GM12878 (cell line): ENCODE results near the gene CLASRP. TPM values are rescaled to one million over a fixed set of nuclear protein-coding genes. Genes with fewer than 3 reads are reported as not detected.

Source experiments
- ATAC-seq: fragments of 200-7000 bp; cut with Tn5 transposase; 3 replicates; pipeline ENCODE4 v1.9.1; 2020; ENCODE audit warnings: mild to moderate bottlenecking, moderate library complexity
- BruUV-seq: library from RNA; stranded (reverse); fragments of 400-500 nt; replicated peaks from 2 replicates; lab custom pipeline; 2021; lab: Mats Ljungman, UMichigan
- CTCF ChIA-PET: fragments of 300-600 bp; sonication (Branson Sonifier 250); formaldehyde crosslinking; extraction: SDS; loops from one replicate; lab custom pipeline; 2021; ENCODE audit warnings: inconsistent platforms; lab: Yijun Ruan, JAX
- POLR2A ChIA-PET: fragments of 350-600 bp; formaldehyde crosslinking; extraction: SDS; loops from one replicate; lab custom pipeline; 2021; ENCODE audit warnings: inconsistent platforms; lab: Charles Lee
- RAD21 ChIA-PET: fragments of 300-600 bp; sonication (Branson Sonifier 250); formaldehyde crosslinking; loops from one replicate; lab custom pipeline; 2023; ENCODE audit warnings: antibody characterized with exemption; ENCODE audit not compliant: unreplicated experiment; lab: Charles Lee
- SMC1A ChIA-PET: fragments of 300-600 bp; sonication (Branson Sonifier 250); formaldehyde crosslinking; loops from one replicate; lab custom pipeline; 2023; ENCODE audit not compliant: unreplicated experiment, uncharacterized antibody; lab: Charles Lee
- DNase-seq: peaks from one replicate; pipeline ENCODE4 v3.0.0-alpha.2; 2011; ENCODE audit warnings: low read depth, low spot score
- FAIRE-seq: peaks from 3 replicates; lab custom pipeline; 2011; peaks lifted over from hg19 to GRCh38; lab: Jason Lieb, UNC
- H2AFZ ChIP-seq: 2 replicates; pipeline ENCODE4 v1.6.0; 2011; ENCODE audit warnings: low read depth, low read length, control low read depth; ENCODE audit not compliant: control insufficient read depth
- H3K27ac ChIP-seq: 2 replicates; pipeline ENCODE4 v1.5.1; 2011; ENCODE audit warnings: control low read depth; ENCODE audit not compliant: control insufficient read depth, insufficient read depth
- H3K27me3 ChIP-seq, 2 experiments: replicated peaks in 1 of 2; 2 replicates each; pipeline versions ENCODE4 v1.6.0 to v1.6.1; 2011; ENCODE audit warnings: low read length in 1 of 2; ENCODE audit not compliant: control insufficient read depth in 2 of 2, insufficient read depth in 2 of 2
- H3K36me3 ChIP-seq, 2 experiments: 2 replicates each; pipeline ENCODE4 v1.5.1; 2011; ENCODE audit warnings: low read length in 1 of 2; ENCODE audit not compliant: control insufficient read depth in 2 of 2, insufficient read depth in 2 of 2
- H3K4me1 ChIP-seq: 2 replicates; pipeline ENCODE4 v1.6.1; 2011; ENCODE audit warnings: mild to moderate bottlenecking, low read length, moderate library complexity, mixed read lengths; ENCODE audit not compliant: control insufficient read depth, insufficient read depth
- H3K4me2 ChIP-seq: 2 replicates; pipeline ENCODE4 v1.6.0; 2011; ENCODE audit warnings: control low read depth; ENCODE audit not compliant: control insufficient read depth, insufficient read depth
- H3K4me3 ChIP-seq: fragments of 200-600 bp; sonication (generic); 2 replicates; pipeline ENCODE4 v1.5.1; 2016
- H3K79me2 ChIP-seq: 2 replicates; pipeline ENCODE4 v1.6.0; 2011; ENCODE audit warnings: low read length; ENCODE audit not compliant: control insufficient read depth, insufficient read depth
- H3K9ac ChIP-seq: 2 replicates; pipeline ENCODE4 v1.8.0; 2011; ENCODE audit warnings: low read length, control low read depth, mixed read lengths; ENCODE audit not compliant: control insufficient read depth, insufficient read depth
- H3K9me3 ChIP-seq: replicated peaks from 3 replicates; pipeline ENCODE4 v1.5.1; 2011; ENCODE audit warnings: mild to moderate bottlenecking, low read length; ENCODE audit not compliant: control insufficient read depth, insufficient read depth
- H4K20me1 ChIP-seq: 2 replicates; pipeline ENCODE4 v1.6.0; 2011; ENCODE audit not compliant: control insufficient read depth, insufficient read depth
- BRCA1 ChIP-seq: IDR thresholded peaks from 2 replicates; pipeline ENCODE4 v1.6.1; 2011; ENCODE audit warnings: low read depth, low read length, improper control_type of control experiment
- CBFB ChIP-seq: IDR thresholded peaks from 2 replicates; pipeline ENCODE4 v1.6.1; 2016; ENCODE audit warnings: antibody characterized with exemption, low read depth
- EP300 ChIP-seq, 2 experiments: fragments of 150-350 bp in 1 of 2; IDR thresholded peaks; 2 replicates each; pipeline ENCODE4 v1.6.1; 2011 to 2012; ENCODE audit warnings: low read depth in 2 of 2, low read length in 2 of 2, borderline replicate concordance in 1 of 2, improper control_type of control experiment in 1 of 2, inconsistent platforms in 1 of 2; ENCODE audit not compliant: control insufficient read depth in 1 of 2
- GATAD2B ChIP-seq: fragments of 450-650 bp; conservative IDR thresholded peaks from 2 replicates; pipeline ENCODE4 v1.6.1; 2017; ENCODE audit warnings: low read depth, mild to moderate bottlenecking, moderate library complexity
- NR2C2 ChIP-seq: IDR thresholded peaks from 2 replicates; pipeline ENCODE4 v1.6.1; 2011; ENCODE audit warnings: borderline replicate concordance, low read depth; ENCODE audit not compliant: control insufficient read depth, insufficient read length
- SMAD5 ChIP-seq: IDR thresholded peaks from 2 replicates; pipeline ENCODE4 v1.6.1; 2016; ENCODE audit warnings: antibody characterized with exemption, low read depth
- SMC3 ChIP-seq: IDR thresholded peaks from 2 replicates; pipeline ENCODE4 v1.6.1; 2011; ENCODE audit warnings: low read length, improper control_type of control experiment, borderline replicate concordance
- STAT3 ChIP-seq: IDR thresholded peaks from 2 replicates; pipeline ENCODE4 v1.6.1; 2011; ENCODE audit warnings: low read depth, low read length, improper control_type of control experiment
- WGBS: methylation state at CpG from one replicate; pipeline ENCODE4 v1.1.6; 2016; ENCODE audit warnings: low lambda C conversion rate; ENCODE audit not compliant: insufficient replicate concordance, insufficient coverage; ENCODE audit errors: missing lambda C conversion rate; 5-methylcytosine and 5-hydroxymethylcytosine counted together
- in situ Hi-C: fragments of 300-500 bp; cut with MboI; formaldehyde crosslinking; loops from 9 replicates; pipeline ENCODE4 v1.14.3; 2018; ENCODE audit warnings: mixed read lengths
- intact Hi-C: fragments of 100-400 bp; cut with micrococcal nuclease; formaldehyde crosslinking; loops from one replicate; pipeline ENCODE4 v1.14.2; 2022; ENCODE audit not compliant: unreplicated experiment
- polyA plus RNA-seq, 11 experiments: library from polyadenylated mRNA; depleted of rRNA in 4 of 11; unstranded in 6 of 11; stranded (reverse) in 5 of 11; fragments of >200 nt; fragmentation: Nextera tagmentation in 4 of 11; fragmentation: Illumina TruSeq in 1 of 11; extraction: Ambion mirVana in 4 of 11; extraction: Trizol in 1 of 11; gene quantifications; 1 replicate in 1 of 11; 2 replicates in 10 of 11; pipeline versions ENCODE4 v1.2.1 to v1.2.3, GENCODE V29; 2011 to 2016; ENCODE audit warnings: inconsistent platforms in 2 of 11, missing spikeins in 2 of 11, low read depth in 1 of 11
- total RNA-seq, 4 experiments: library from RNA; depleted of rRNA in 3 of 4; stranded (reverse); fragments of >200 nt in 3 of 4; fragmentation: Illumina TruSeq in 1 of 4; extraction: Trizol in 1 of 4; gene quantifications; 2 replicates each; pipeline versions ENCODE4 v1.2.1 to v1.2.3, GENCODE V29; 2013 to 2021
- TF ChIP-seq, protein P1 (sequence below): IDR thresholded peaks from 2 replicates; pipeline ENCODE4 v1.6.1; 2011; ENCODE audit warnings: borderline replicate concordance, low read depth, mild to moderate bottlenecking, moderate library complexity, mixed read lengths, low read length; ENCODE audit not compliant: insufficient read depth; ENCODE audit errors: extremely low read length
- TF ChIP-seq, protein P2 (sequence below): fragments of 450-650 bp; IDR thresholded peaks from 2 replicates; pipeline ENCODE4 v1.6.1; 2016; ENCODE audit warnings: mild to moderate bottlenecking, moderate library complexity, borderline replicate concordance

CLASRP gene
- total and polyA plus RNA-seq, 10 of the 15 experiments (the other 5 are each of a cell fraction or from before 2014, with no cell fraction given), result 0.68 to 75.8 (median 30.2) TPM

DNA sequence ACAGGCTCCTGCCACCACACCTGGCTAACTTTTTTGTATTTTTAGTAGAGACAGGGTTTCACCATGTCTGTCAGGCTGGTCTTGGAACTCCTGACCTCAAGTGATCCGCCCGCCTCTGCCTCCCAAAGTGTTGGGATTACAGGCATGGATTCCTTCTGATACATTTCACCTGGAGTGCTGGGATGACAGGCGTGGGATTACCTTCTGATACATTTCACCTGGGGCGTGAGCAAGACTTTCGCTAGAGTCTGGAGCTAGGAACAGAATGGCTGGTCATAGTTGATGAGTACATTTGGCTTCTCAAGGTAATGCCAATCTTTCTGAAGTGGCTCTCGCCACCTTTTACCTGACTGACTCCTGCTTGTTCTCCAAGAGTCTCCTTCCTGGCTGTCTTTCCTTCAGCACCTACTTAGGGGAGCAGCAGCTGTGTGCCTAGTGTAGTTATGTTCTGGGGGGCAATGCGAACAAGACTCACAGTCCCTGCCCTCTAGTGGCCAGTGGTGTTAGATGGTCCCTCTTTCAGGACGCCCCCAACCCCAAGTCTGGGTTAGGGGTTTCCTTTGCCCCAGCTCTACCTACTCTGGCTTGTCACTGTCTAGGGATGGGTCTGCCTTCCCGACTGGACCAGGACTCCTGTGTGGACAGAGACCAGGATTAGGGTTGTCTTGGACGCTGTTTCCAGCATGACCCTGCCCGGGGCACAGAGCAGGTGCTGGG lies 73.4 kb downstream of the CLASRP start:
- Histone ChIP-seq H3K36me3 (peaks cover 0 to 7% of the 10 kb centered on the region in 2 experiments; a peak in 3 of 4 replicates), H3K27me3 (no peaks in the 10 kb centered on the region), H3K4me3 (no peak overlapping the region), H2AFZ (no peak overlapping the region), H3K9me3 (no peaks in the 10 kb centered on the region), H3K4me2 (no peak overlapping the region), H3K79me2 (peaks cover 62% of the 10 kb centered on the region), H3K27ac (no peak overlapping the region), H3K4me1 (peaks cover 57% of the 10 kb centered on the region), H3K9ac (no peak overlapping the region), H4K20me1 (peaks cover 3% of the 10 kb centered on the region; the same call in 1 of the 2 replicates)
- 96% methylated on average over 11 of the region's 11 CpGs for WGBS
- SMC1A ChIA-PET, result interaction anchor here (0.5 to 1.2 kb wide), 2 partner anchors 20 to 169 kb away, joined by 3 read pairs; no protein-coding TSS in a partner anchor
- POLR2A ChIA-PET, result interaction anchor here (1.0 kb wide), 1 partner anchor 35 kb away, joined by 3 read pairs; no protein-coding TSS in a partner anchor
- DNase-seq (no peak), ATAC-seq (no peak), FAIRE-seq (no peak)
- in situ Hi-C loops (no loop called here), intact Hi-C loops (no loop called here)
- CTCF ChIA-PET, result interaction anchor here (0.6 to 1.8 kb wide), 2 partner anchors 9 to 65 kb away, joined by 3 to 8 read pairs; no protein-coding TSS in a partner anchor
- RAD21 ChIA-PET, result no interaction called here
- TF ChIP-seq SMC3, result no peak
- no TSS peak for BruUV-seq

DNA sequence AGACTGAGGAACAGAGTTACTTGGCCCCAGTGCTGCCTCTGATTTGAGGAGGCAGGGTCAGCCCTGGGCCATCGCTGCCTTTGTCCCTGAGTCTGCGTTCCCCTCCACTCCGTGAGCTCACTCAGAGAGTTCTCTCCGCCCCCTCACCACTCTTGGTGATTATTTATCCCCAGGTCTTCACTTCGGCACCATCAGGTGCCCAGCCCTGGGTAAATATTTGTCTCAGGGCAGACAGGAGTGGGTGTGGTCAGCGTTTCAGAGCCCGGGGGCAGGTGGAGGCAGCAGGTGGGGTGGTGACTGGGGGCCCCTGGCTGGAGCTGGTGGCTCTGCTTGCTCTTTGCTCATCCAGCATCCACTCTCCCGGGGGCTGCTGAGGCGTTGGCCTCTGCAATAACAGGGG lies 74.8 kb downstream of the CLASRP start:
- RAD21 ChIA-PET, result no interaction called here
- H3K4me2 ChIP-seq, result 0 out of 2 replicates have a peak overlapping the region, but pooled peaks have one; percentile 11
- SMC1A ChIA-PET, result interaction anchor here (0.7 to 1.2 kb wide), 3 partner anchors 10 to 22 kb away, joined by 3 to 4 read pairs (median 3); no protein-coding TSS in a partner anchor
- no peaks in the 10 kb centered on the region for H3K27me3 ChIP-seq
- H4K20me1 ChIP-seq, result peaks cover 3% of the 10 kb centered on the region; the same call in 1 of the 2 replicates
- no peak for ATAC-seq
- peaks cover 66% of the 10 kb centered on the region for H3K79me2 ChIP-seq
- POLR2A ChIA-PET, result interaction anchor here (0.5 to 1.2 kb wide), 2 partner anchors 22 to 171 kb away, joined by 3 read pairs; no protein-coding TSS in a partner anchor
- BruUV-seq, result no TSS peak
- CTCF ChIA-PET, result interaction anchor here (1.8 kb wide), 1 partner anchor 10 kb away, joined by 8 read pairs; no protein-coding TSS in a partner anchor
- 57% methylated on average over 9 of the region's 9 CpGs for WGBS
- intact Hi-C loops, result no loop called here
- H3K27ac ChIP-seq, result no peak overlapping the region
- H2AFZ ChIP-seq, result no peak overlapping the region
- FAIRE-seq, result no peak
- peaks cover 67% of the 10 kb centered on the region for H3K4me1 ChIP-seq
- no peak overlapping the region for H3K4me3 ChIP-seq
- no peaks in the 10 kb centered on the region for H3K9me3 ChIP-seq
- H3K9ac ChIP-seq, result no peak overlapping the region
- H3K36me3 ChIP-seq, result peaks cover 0 to 7% of the 10 kb centered on the region in 2 experiments; a peak in 3 of 4 replicates
- in situ Hi-C loops, result no loop called here
- no peak for DNase-seq
- TF ChIP-seq EP300 (IDR thresholded peaks at IDR 0.05; ENCODE audit: borderline replicate concordance in 1 of 2, control insufficient read depth in 1 of 2, low read depth in 2 of 2, low read length in 2 of 2), result no peak
- TF ChIP-seq, protein P1, sequence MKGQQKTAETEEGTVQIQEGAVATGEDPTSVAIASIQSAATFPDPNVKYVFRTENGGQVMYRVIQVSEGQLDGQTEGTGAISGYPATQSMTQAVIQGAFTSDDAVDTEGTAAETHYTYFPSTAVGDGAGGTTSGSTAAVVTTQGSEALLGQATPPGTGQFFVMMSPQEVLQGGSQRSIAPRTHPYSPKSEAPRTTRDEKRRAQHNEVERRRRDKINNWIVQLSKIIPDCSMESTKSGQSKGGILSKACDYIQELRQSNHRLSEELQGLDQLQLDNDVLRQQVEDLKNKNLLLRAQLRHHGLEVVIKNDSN, result no peak
- no peak for TF ChIP-seq CBFB
- no peak for TF ChIP-seq NR2C2
- TF ChIP-seq, protein P2, sequence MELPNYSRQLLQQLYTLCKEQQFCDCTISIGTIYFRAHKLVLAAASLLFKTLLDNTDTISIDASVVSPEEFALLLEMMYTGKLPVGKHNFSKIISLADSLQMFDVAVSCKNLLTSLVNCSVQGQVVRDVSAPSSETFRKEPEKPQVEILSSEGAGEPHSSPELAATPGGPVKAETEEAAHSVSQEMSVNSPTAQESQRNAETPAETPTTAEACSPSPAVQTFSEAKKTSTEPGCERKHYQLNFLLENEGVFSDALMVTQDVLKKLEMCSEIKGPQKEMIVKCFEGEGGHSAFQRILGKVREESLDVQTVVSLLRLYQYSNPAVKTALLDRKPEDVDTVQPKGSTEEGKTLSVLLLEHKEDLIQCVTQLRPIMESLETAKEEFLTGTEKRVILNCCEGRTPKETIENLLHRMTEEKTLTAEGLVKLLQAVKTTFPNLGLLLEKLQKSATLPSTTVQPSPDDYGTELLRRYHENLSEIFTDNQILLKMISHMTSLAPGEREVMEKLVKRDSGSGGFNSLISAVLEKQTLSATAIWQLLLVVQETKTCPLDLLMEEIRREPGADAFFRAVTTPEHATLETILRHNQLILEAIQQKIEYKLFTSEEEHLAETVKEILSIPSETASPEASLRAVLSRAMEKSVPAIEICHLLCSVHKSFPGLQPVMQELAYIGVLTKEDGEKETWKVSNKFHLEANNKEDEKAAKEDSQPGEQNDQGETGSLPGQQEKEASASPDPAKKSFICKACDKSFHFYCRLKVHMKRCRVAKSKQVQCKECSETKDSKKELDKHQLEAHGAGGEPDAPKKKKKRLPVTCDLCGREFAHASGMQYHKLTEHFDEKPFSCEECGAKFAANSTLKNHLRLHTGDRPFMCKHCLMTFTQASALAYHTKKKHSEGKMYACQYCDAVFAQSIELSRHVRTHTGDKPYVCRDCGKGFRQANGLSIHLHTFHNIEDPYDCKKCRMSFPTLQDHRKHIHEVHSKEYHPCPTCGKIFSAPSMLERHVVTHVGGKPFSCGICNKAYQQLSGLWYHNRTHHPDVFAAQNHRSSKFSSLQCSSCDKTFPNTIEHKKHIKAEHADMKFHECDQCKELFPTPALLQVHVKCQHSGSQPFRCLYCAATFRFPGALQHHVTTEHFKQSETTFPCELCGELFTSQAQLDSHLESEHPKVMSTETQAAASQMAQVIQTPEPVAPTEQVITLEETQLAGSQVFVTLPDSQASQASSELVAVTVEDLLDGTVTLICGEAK, result no peak
- no peak for TF ChIP-seq GATAD2B
- no peak for TF ChIP-seq STAT3
- TF ChIP-seq SMAD5, result no peak
- TF ChIP-seq BRCA1, result no peak
